GM12878 (cell line): ENCODE data around the gene DIDO1.

Source experiments
- ATF2 ChIP-seq: IDR thresholded peaks from 2 replicates; pipeline ENCODE4 v1.6.1; 2012; ENCODE audit warnings: low read length, inconsistent platforms
- BACH1 ChIP-seq: fragments of 450-650 bp; IDR thresholded peaks from 2 replicates; pipeline ENCODE4 v1.6.1; 2017; ENCODE audit warnings: mild to moderate bottlenecking, borderline replicate concordance
- CREB1 ChIP-seq: IDR thresholded peaks from 2 replicates; pipeline ENCODE4 v1.6.1; 2012; ENCODE audit warnings: low read depth, mild to moderate bottlenecking, inconsistent platforms
- ETV6 ChIP-seq, 2 experiments: fragments of 450-650 bp in 1 of 2; IDR thresholded peaks in 1 of 2; conservative IDR thresholded peaks in 1 of 2; 2 replicates each; pipeline ENCODE4 v1.6.1; 2014; ENCODE audit warnings: antibody characterized with exemption in 1 of 2, borderline replicate concordance in 1 of 2, low read depth in 1 of 2, mild to moderate bottlenecking in 1 of 2, moderate library complexity in 1 of 2
- EZH2 ChIP-seq: IDR thresholded peaks from 2 replicates; pipeline ENCODE4 v1.6.1; 2012; ENCODE audit warnings: low read depth, mild to moderate bottlenecking, control low read depth, inconsistent platforms, low read length, borderline replicate concordance; ENCODE audit not compliant: control insufficient read depth
- FOS ChIP-seq: IDR thresholded peaks from 3 replicates; pipeline ENCODE4 v1.6.1; 2011; ENCODE audit warnings: borderline replicate concordance; ENCODE audit not compliant: insufficient read length; ENCODE audit errors: extremely low read depth
- GABPA ChIP-seq: IDR thresholded peaks from 2 replicates; pipeline ENCODE4 v1.6.1; 2014; ENCODE audit warnings: antibody characterized with exemption, low read depth, mild to moderate bottlenecking, inconsistent platforms
- JUNB ChIP-seq: IDR thresholded peaks from 2 replicates; pipeline ENCODE4 v1.6.1; 2016; ENCODE audit warnings: antibody characterized with exemption, mild to moderate bottlenecking
- JUND ChIP-seq: IDR thresholded peaks from 2 replicates; pipeline ENCODE4 v1.6.1; 2012; ENCODE audit warnings: low read depth, mild to moderate bottlenecking, low read length, improper control_type of control experiment, moderate library complexity
- MLLT1 ChIP-seq: fragments of 450-650 bp; IDR thresholded peaks from 2 replicates; pipeline ENCODE4 v1.6.1; 2016; ENCODE audit warnings: mild to moderate bottlenecking
- NKRF ChIP-seq: fragments of 450-650 bp; conservative IDR thresholded peaks from 2 replicates; pipeline ENCODE4 v1.6.1; 2017; ENCODE audit warnings: mild to moderate bottlenecking, moderate library complexity
- RAD21 ChIP-seq: IDR thresholded peaks from 2 replicates; pipeline ENCODE4 v1.6.1; 2011; ENCODE audit warnings: mild to moderate bottlenecking, low read depth, low read length, moderate library complexity; ENCODE audit not compliant: insufficient read depth
- SMC3 ChIP-seq: IDR thresholded peaks from 2 replicates; pipeline ENCODE4 v1.6.1; 2011; ENCODE audit warnings: low read length, improper control_type of control experiment, borderline replicate concordance
- TF ChIP-seq, protein P1 (sequence below), 3 experiments: IDR thresholded peaks in 2 of 3; conservative IDR thresholded peaks in 1 of 3; 2 replicates each; pipeline ENCODE4 v1.5.1; 2011; ENCODE audit warnings: low read depth in 3 of 3, low read length in 3 of 3, mild to moderate bottlenecking in 3 of 3, control low read depth in 2 of 3, moderate library complexity in 2 of 3, inconsistent platforms in 1 of 3, mixed read lengths in 1 of 3; ENCODE audit not compliant: control insufficient read depth in 2 of 3, insufficient read depth in 1 of 3; ENCODE audit errors: extremely low read depth in 1 of 3

- TF ChIP-seq BACH1 (no peak), SMC3 (no peak), EZH2 (no peak), GABPA (no peak), NKRF (no peak), MLLT1 (no peak), ATF2 (no peak), JUNB (no peak), JUND (no peak), RAD21 (no peak), CREB1 (no peak), ETV6 (conservative IDR thresholded peaks at IDR 0.05 in 1 of 2, IDR thresholded peaks at IDR 0.05 in 1 of 2; ENCODE audit: borderline replicate concordance in 1 of 2, low read depth in 1 of 2) (no peak), FOS (no peak)
- TF ChIP-seq, protein P1, sequence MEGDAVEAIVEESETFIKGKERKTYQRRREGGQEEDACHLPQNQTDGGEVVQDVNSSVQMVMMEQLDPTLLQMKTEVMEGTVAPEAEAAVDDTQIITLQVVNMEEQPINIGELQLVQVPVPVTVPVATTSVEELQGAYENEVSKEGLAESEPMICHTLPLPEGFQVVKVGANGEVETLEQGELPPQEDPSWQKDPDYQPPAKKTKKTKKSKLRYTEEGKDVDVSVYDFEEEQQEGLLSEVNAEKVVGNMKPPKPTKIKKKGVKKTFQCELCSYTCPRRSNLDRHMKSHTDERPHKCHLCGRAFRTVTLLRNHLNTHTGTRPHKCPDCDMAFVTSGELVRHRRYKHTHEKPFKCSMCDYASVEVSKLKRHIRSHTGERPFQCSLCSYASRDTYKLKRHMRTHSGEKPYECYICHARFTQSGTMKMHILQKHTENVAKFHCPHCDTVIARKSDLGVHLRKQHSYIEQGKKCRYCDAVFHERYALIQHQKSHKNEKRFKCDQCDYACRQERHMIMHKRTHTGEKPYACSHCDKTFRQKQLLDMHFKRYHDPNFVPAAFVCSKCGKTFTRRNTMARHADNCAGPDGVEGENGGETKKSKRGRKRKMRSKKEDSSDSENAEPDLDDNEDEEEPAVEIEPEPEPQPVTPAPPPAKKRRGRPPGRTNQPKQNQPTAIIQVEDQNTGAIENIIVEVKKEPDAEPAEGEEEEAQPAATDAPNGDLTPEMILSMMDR (IDR thresholded peaks at IDR 0.05 in 2 of 3, conservative IDR thresholded peaks at IDR 0.05 in 1 of 3; ENCODE audit: control insufficient read depth in 2 of 3, extremely low read depth in 1 of 3, insufficient read depth in 1 of 3, low read depth in 3 of 3, low read length in 3 of 3) = no peak
These were observed 23.0 kb upstream of the DIDO1 start for GRCh38 chr20:62949153-62949821.
